Panc1 (cell line): ENCODE data around the gene DFFA. TPM values are rescaled to one million over a fixed set of nuclear protein-coding genes. Genes with fewer than 3 reads are reported as not detected.

Source experiments
- ATAC-seq: fragments of 200-7000 bp; cut with Tn5 transposase; 2 replicates; pipeline ENCODE4 v1.9.1; 2020; ENCODE audit warnings: mild to moderate bottlenecking, moderate library complexity
- BruUV-seq: library from RNA; stranded (reverse); fragments of 400-500 nt; replicated peaks from 2 replicates; lab custom pipeline; 2021; lab: Mats Ljungman, UMichigan
- CTCF ChIA-PET: fragments of 300-600 bp; sonication (Branson Sonifier 250); formaldehyde crosslinking; loops from one replicate; lab custom pipeline; 2022; ENCODE audit warnings: antibody characterized with exemption; lab: Charles Lee
- POLR2A ChIA-PET: fragments of 300-600 bp; sonication (Branson Sonifier 250); formaldehyde crosslinking; loops from one replicate; lab custom pipeline; 2022; ENCODE audit warnings: antibody characterized with exemption; lab: Charles Lee
- DNase-seq: peaks from one replicate; pipeline ENCODE4 v3.0.0-alpha.2; 2010; ENCODE audit warnings: low read depth, low spot score
- H3K27ac ChIP-seq: 2 replicates; pipeline ENCODE4 v1.5.1; 2011; ENCODE audit warnings: mild to moderate bottlenecking, low read length, inconsistent platforms
- H3K27me3 ChIP-seq: fragments of 200-500 bp; sonication (Bioruptor generic); 2 replicates; pipeline ENCODE4 v1.6.0; 2014; ENCODE audit warnings: low read length, inconsistent platforms; ENCODE audit not compliant: control insufficient read depth, insufficient read depth
- H3K36me3 ChIP-seq: fragments of 200-500 bp; sonication (Bioruptor generic); 2 replicates; pipeline ENCODE4 v1.5.1; 2014; ENCODE audit warnings: inconsistent platforms, mild to moderate bottlenecking, low read length, moderate library complexity; ENCODE audit not compliant: control insufficient read depth, insufficient read depth
- H3K4me1 ChIP-seq: 2 replicates; pipeline ENCODE4 v1.5.1; 2011; ENCODE audit warnings: inconsistent platforms, mild to moderate bottlenecking, low read length, moderate library complexity; ENCODE audit not compliant: control insufficient read depth, insufficient read depth
- H3K4me3 ChIP-seq, 2 experiments: 2 replicates each; pipeline ENCODE4 v1.5.1; 2011 to 2012; ENCODE audit warnings: low read depth in 2 of 2, low read length in 2 of 2, mild to moderate bottlenecking in 2 of 2, inconsistent platforms in 1 of 2, moderate library complexity in 1 of 2
- H3K9me3 ChIP-seq: fragments of 200-500 bp; sonication (Bioruptor generic); 2 replicates; pipeline ENCODE4 v1.5.1; 2014; ENCODE audit warnings: low read depth, mild to moderate bottlenecking, inconsistent platforms, low read length, moderate library complexity; ENCODE audit not compliant: control insufficient read depth, insufficient read depth
- CTCF ChIP-seq: fragments of 450-650 bp; IDR thresholded peaks from 2 replicates; pipeline ENCODE4 v1.5.1; 2017; ENCODE audit warnings: mild to moderate bottlenecking
- POLR2AphosphoS5 ChIP-seq: IDR thresholded peaks from 2 replicates; pipeline ENCODE4 v1.6.1; 2012; ENCODE audit warnings: mild to moderate bottlenecking, low read depth, low read length, moderate library complexity
- REST ChIP-seq, 2 experiments: IDR thresholded peaks; 2 replicates each; pipeline ENCODE4 v1.6.1; 2011 to 2012; ENCODE audit warnings: low read depth in 2 of 2, control low read depth in 1 of 2, low read length in 1 of 2, mild to moderate bottlenecking in 1 of 2, moderate library complexity in 1 of 2; ENCODE audit not compliant: insufficient read depth in 1 of 2
- SIN3A ChIP-seq: IDR thresholded peaks from 2 replicates; pipeline ENCODE4 v1.6.1; 2012; ENCODE audit warnings: low read depth, mild to moderate bottlenecking, low read length, moderate library complexity, borderline replicate concordance; ENCODE audit not compliant: insufficient read depth
- TCF7L2 ChIP-seq: IDR thresholded peaks from 2 replicates; pipeline ENCODE4 v1.6.1; 2011; ENCODE audit warnings: mild to moderate bottlenecking, low read depth, low read length, inconsistent platforms
- in situ Hi-C: cut with HindIII; loops from 2 replicates; pipeline ENCODE4 v1.10.0; 2016; ENCODE audit warnings: low sequenced_read_pairs, low pct_unique_long_range_greater_than_20kb
- intact Hi-C: fragments of 100-400 bp; cut with micrococcal nuclease; formaldehyde crosslinking; loops from one replicate; pipeline ENCODE4 v1.10.0; 2022; ENCODE audit not compliant: unreplicated experiment
- total RNA-seq: library from RNA; stranded (reverse); gene quantifications from one replicate; pipeline ENCODE4 v1.2.1, GENCODE V29; 2021; ENCODE audit not compliant: unreplicated experiment

Gene DFFA
- total RNA-seq, 1 experiment from 2014 or later: 68.1 TPM

GRCh38 chr1:10498231-10498630 is 25.9 kb upstream of the DFFA start:
- intact Hi-C loops: no loop called here
- Histone ChIP-seq H3K27ac (no peak overlapping the region), H3K4me3 (no peak overlapping the region), H3K36me3 (no peaks in the 10 kb centered on the region), H3K9me3 (no peaks in the 10 kb centered on the region), H3K4me1 (peaks cover 12% of the 10 kb centered on the region), H3K27me3 (no peaks in the 10 kb centered on the region)
- DNase-seq (no peak), ATAC-seq (no peak)
- ChIA-PET CTCF (no interaction called here), POLR2A (no interaction called here)
- BruUV-seq: no TSS peak
- TF ChIP-seq SIN3A: no peak
- no peak for TF ChIP-seq REST (IDR thresholded peaks at IDR 0.05; ENCODE audit: insufficient read depth in 1 of 2, low read depth in 2 of 2, low read length in 1 of 2)
- no peak for TF ChIP-seq POLR2AphosphoS5
- no peak for TF ChIP-seq TCF7L2
- no peak for TF ChIP-seq CTCF
- in situ Hi-C loops: no loop called here

- no peak for ATAC-seq
Measured at GRCh38 chr1:10497109-10497508, 24.8 kb upstream of the DFFA start.

More at GRCh38 chr1:10497109-10497508, 24.8 kb upstream of the DFFA start:
- ChIA-PET POLR2A (no interaction called here), CTCF (interaction anchor here (0.7 kb wide), 1 partner anchor 50 kb away, joined by 8 read pairs; no protein-coding TSS in a partner anchor)
- no TSS peak for BruUV-seq
- Histone ChIP-seq H3K4me3 (no peak overlapping the region), H3K27me3 (no peaks in the 10 kb centered on the region), H3K9me3 (no peaks in the 10 kb centered on the region), H3K36me3 (no peaks in the 10 kb centered on the region), H3K27ac (no peak overlapping the region), H3K4me1 (peaks cover 12% of the 10 kb centered on the region)
- in situ Hi-C loops (no loop called here), intact Hi-C loops (no loop called here)
- no peak for DNase-seq
- no peak for TF ChIP-seq TCF7L2
- TF ChIP-seq POLR2AphosphoS5: no peak
- TF ChIP-seq REST (IDR thresholded peaks at IDR 0.05; ENCODE audit: insufficient read depth in 1 of 2, low read depth in 2 of 2, low read length in 1 of 2): no peak
- no peak for TF ChIP-seq SIN3A
- no peak for TF ChIP-seq CTCF
